Mucosa of rectum (tissue), 2 donors: ENCODE data around the gene ACVR1B.

Experiments
- H3K27ac ChIP-seq, 2 donors: one replicate each; pipeline ENCODE4 v1.7.0; 2013; ENCODE audit warnings: inconsistent platforms in 2 of 2, low read depth in 2 of 2, low read length in 2 of 2
- H3K27me3 ChIP-seq, 2 donors: one replicate each; pipeline ENCODE4 v1.7.0; 2013; ENCODE audit warnings: low read length in 2 of 2; ENCODE audit not compliant: control insufficient read depth in 2 of 2, insufficient read depth in 2 of 2
- H3K36me3 ChIP-seq, 2 donors: one replicate each; pipeline ENCODE4 v1.7.0; 2013; ENCODE audit warnings: low read length in 2 of 2; ENCODE audit not compliant: control insufficient read depth in 2 of 2, insufficient read depth in 2 of 2
- H3K4me1 ChIP-seq, 2 donors: one replicate each; pipeline ENCODE4 v1.7.0; 2013; ENCODE audit warnings: low read length in 2 of 2, mild to moderate bottlenecking in 1 of 2; ENCODE audit not compliant: control insufficient read depth in 2 of 2, insufficient read depth in 2 of 2
- H3K4me3 ChIP-seq, 2 donors: one replicate each; pipeline ENCODE4 v1.7.0; 2013; ENCODE audit warnings: low read length in 2 of 2
- H3K9ac ChIP-seq, 2 donors: one replicate each; pipeline ENCODE4 v1.7.0; 2013; ENCODE audit warnings: low read length in 2 of 2, low read depth in 1 of 2, mild to moderate bottlenecking in 1 of 2
- H3K9me3 ChIP-seq, 2 donors: one replicate each; pipeline ENCODE4 v1.7.0; 2013; ENCODE audit warnings: low read length in 2 of 2; ENCODE audit not compliant: control insufficient read depth in 2 of 2
- donor health status: healthy.
- donor health status: Normal muscosa, but diverticular disease.

ACVR1B gene

GRCh38 chr12:51969643-51970042 lies 18.1 kb downstream of the ACVR1B start:
- H3K9ac ChIP-seq: no peak overlapping the region
- H3K27me3 ChIP-seq: no peaks in the 10 kb centered on the region
- no peaks in the 10 kb centered on the region for H3K9me3 ChIP-seq
- H3K4me1 ChIP-seq: peaks cover 25% of the 10 kb centered on the region in 2 donors
- no peak overlapping the region for H3K27ac ChIP-seq
- no peak overlapping the region for H3K4me3 ChIP-seq
- peaks cover 0 to 7% of the 10 kb centered on the region in 2 donors for H3K36me3 ChIP-seq

GRCh38 chr12:51970904-51971646 lies 19.6 kb downstream of the ACVR1B start:
- Histone ChIP-seq H3K4me3 (peak overlapping the region in 1 of 2 donors; percentile 40), H3K27me3 (no peaks in the 10 kb centered on the region), H3K9me3 (no peaks in the 10 kb centered on the region), H3K36me3 (peaks cover 11 to 13% of the 10 kb centered on the region in 2 donors), H3K27ac (no peak overlapping the region), H3K4me1 (peaks cover 28% of the 10 kb centered on the region in 2 donors), H3K9ac (peak overlapping the region in 1 of 2 donors; percentile 11)

GRCh38 chr12:51971679-51972421 lies 20.4 kb downstream of the ACVR1B start:
- H3K9me3 ChIP-seq: no peaks in the 10 kb centered on the region
- H3K4me1 ChIP-seq: peaks cover 28% of the 10 kb centered on the region in 2 donors
- no peak overlapping the region for H3K4me3 ChIP-seq
- peaks cover 18 to 21% of the 10 kb centered on the region in 2 donors for H3K36me3 ChIP-seq
- no peaks in the 10 kb centered on the region for H3K27me3 ChIP-seq
- H3K9ac ChIP-seq: no peak overlapping the region
- H3K27ac ChIP-seq: peak overlapping the region in 1 of 2 donors; percentile 10

GRCh38 chr12:51972422-51972812 lies 20.9 kb downstream of the ACVR1B start:
- H3K4me3 ChIP-seq: no peak overlapping the region
- H3K27ac ChIP-seq: peak overlapping the region in 1 of 2 donors; percentile 10

GRCh38 chr12:51972849-51973273 lies 21.4 kb downstream of the ACVR1B start:
- Histone ChIP-seq H3K9me3 (no peaks in the 10 kb centered on the region), H3K4me1 (peaks cover 28% of the 10 kb centered on the region in 2 donors), H3K36me3 (peaks cover 22 to 29% of the 10 kb centered on the region in 2 donors), H3K4me3 (peak overlapping the region in 1 of 2 donors; percentile 23), H3K27me3 (no peaks in the 10 kb centered on the region), H3K9ac (no peak overlapping the region), H3K27ac (no peak overlapping the region)

More at GRCh38 chr12:51972422-51972812, 20.9 kb downstream of the ACVR1B start:
- Histone ChIP-seq H3K9me3 (no peaks in the 10 kb centered on the region), H3K4me1 (peaks cover 28% of the 10 kb centered on the region in 2 donors), H3K27me3 (no peaks in the 10 kb centered on the region), H3K9ac (no peak overlapping the region), H3K36me3 (peaks cover 20 to 25% of the 10 kb centered on the region in 2 donors)

GRCh38 chr12:51973560-51973959 lies 22.1 kb downstream of the ACVR1B start:
- Histone ChIP-seq H3K27me3 (no peaks in the 10 kb centered on the region), H3K27ac (no peak overlapping the region), H3K4me1 (peaks cover 28% of the 10 kb centered on the region in 2 donors)

GRCh38 chr12:51974646-51975045 lies 23.1 kb downstream of the ACVR1B start:
- Histone ChIP-seq H3K36me3 (peaks cover 26 to 33% of the 10 kb centered on the region in 2 donors), H3K4me1 (peaks cover 28% of the 10 kb centered on the region in 2 donors), H3K27ac (no peak overlapping the region), H3K27me3 (no peaks in the 10 kb centered on the region), H3K4me3 (no peak overlapping the region), H3K9me3 (no peaks in the 10 kb centered on the region), H3K9ac (no peak overlapping the region)

More at GRCh38 chr12:51973560-51973959, 22.1 kb downstream of the ACVR1B start:
- H3K36me3 ChIP-seq: peaks cover 26 to 33% of the 10 kb centered on the region in 2 donors
- no peak overlapping the region for H3K9ac ChIP-seq
- H3K4me3 ChIP-seq: no peak overlapping the region
- no peaks in the 10 kb centered on the region for H3K9me3 ChIP-seq

GRCh38 chr12:51975196-51975595 lies 23.7 kb downstream of the ACVR1B start:
- no peak overlapping the region for H3K9ac ChIP-seq
- H3K4me3 ChIP-seq: no peak overlapping the region
- H3K9me3 ChIP-seq: no peaks in the 10 kb centered on the region
- no peak overlapping the region for H3K27ac ChIP-seq
- no peaks in the 10 kb centered on the region for H3K27me3 ChIP-seq
- H3K36me3 ChIP-seq: peaks cover 26 to 34% of the 10 kb centered on the region in 2 donors
- peaks cover 26 to 30% of the 10 kb centered on the region in 2 donors for H3K4me1 ChIP-seq

GRCh38 chr12:51976376-51977160 lies 25.1 kb downstream of the ACVR1B start:
- H3K9me3 ChIP-seq: no peaks in the 10 kb centered on the region
- no peak overlapping the region for H3K4me3 ChIP-seq
- no peak overlapping the region for H3K27ac ChIP-seq
- H3K36me3 ChIP-seq: peaks cover 36 to 44% of the 10 kb centered on the region in 2 donors
- H3K27me3 ChIP-seq: no peaks in the 10 kb centered on the region
- H3K9ac ChIP-seq: peak overlapping the region in 1 of 2 donors; percentile 8
- peaks cover 15 to 23% of the 10 kb centered on the region in 2 donors for H3K4me1 ChIP-seq
